ENCODE measurements around the gene ARHGAP18. TPM values are rescaled to one million over a fixed set of nuclear protein-coding genes. Genes with fewer than 3 reads are reported as not detected.

ARHGAP18 gene
- total RNA-seq, 2 donors from 2014 or later: 18.7 to 28.3 TPM

DNA sequence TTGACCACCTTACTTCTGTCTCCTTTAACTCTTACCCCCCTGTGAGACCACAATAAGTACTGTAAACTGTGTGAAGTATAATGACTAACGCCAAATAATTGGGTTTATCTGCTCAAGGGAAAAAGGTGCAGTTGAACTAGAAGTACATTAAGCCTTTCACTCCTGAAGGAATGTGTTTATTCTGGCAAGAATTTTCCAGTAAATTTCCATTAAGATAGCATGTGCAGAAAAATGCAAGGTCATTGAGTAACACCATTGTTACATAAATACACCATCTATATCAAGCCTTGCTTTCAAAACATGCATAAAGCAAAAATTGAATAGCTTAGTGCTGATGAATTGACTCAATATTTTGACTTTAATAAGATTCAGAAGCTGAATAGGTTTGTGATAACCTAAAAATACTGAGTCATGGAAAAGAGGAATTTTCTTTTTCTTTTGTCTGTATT is 65.4 kb downstream of the ARHGAP18 start:
- no peaks in the 10 kb centered on the region for H3K9me3 ChIP-seq

DNA sequence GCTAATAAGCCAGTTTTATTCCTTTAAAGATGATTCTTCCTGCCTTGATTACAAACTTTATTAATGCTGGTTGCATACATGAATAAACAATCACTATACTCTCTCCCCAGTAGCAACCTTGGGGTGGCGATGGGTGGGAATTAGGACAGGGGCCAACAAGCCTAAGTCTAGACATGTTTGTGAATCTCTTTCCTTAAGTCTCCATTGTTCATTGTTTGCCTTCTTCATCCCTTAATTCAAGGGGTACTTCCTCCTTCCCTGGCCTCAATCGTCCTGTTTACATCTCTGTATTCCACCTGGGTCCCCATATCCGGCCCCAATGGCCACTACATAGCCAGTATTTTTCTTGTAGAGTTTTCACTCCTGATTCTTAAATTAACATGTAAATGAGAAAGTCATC is 66.0 kb downstream of the ARHGAP18 start:
- no peak overlapping the region for H3K4me3 ChIP-seq
- intact Hi-C loops (cut with DNase I): no loop called here
- no peak for DNase-seq
- H3K27me3 ChIP-seq: no peaks in the 10 kb centered on the region
- H3K9ac ChIP-seq (ENCODE audit: low read depth in 2 of 2, low read length in 2 of 2): no peak overlapping the region
- no peaks in the 10 kb centered on the region for H3K9me3 ChIP-seq
- TF ChIP-seq CTCF (IDR thresholded peaks at IDR 0.05): no peak
- no peak overlapping the region for H3K27ac ChIP-seq
- no peaks in the 10 kb centered on the region for H3K4me1 ChIP-seq
- no peaks in the 10 kb centered on the region for H3K36me3 ChIP-seq

More for the DNA sequence above, 65.4 kb downstream of the ARHGAP18 start:
- H3K27ac ChIP-seq: no peak overlapping the region
- no peak for TF ChIP-seq CTCF (IDR thresholded peaks at IDR 0.05)
- H3K4me3 ChIP-seq: no peak overlapping the region
- H3K36me3 ChIP-seq: no peaks in the 10 kb centered on the region
- no peak for DNase-seq
- H3K4me1 ChIP-seq: no peaks in the 10 kb centered on the region
- no peak overlapping the region for H3K9ac ChIP-seq (ENCODE audit: low read depth in 2 of 2, low read length in 2 of 2)
- intact Hi-C loops (cut with DNase I): no loop called here
- H3K27me3 ChIP-seq: no peaks in the 10 kb centered on the region

GRCh38 chr6:129643176-129643575 is 66.8 kb downstream of the ARHGAP18 start:
- no peak for TF ChIP-seq CTCF (IDR thresholded peaks at IDR 0.05)
- H3K9ac ChIP-seq (ENCODE audit: low read depth in 2 of 2, low read length in 2 of 2): no peak overlapping the region

DNA sequence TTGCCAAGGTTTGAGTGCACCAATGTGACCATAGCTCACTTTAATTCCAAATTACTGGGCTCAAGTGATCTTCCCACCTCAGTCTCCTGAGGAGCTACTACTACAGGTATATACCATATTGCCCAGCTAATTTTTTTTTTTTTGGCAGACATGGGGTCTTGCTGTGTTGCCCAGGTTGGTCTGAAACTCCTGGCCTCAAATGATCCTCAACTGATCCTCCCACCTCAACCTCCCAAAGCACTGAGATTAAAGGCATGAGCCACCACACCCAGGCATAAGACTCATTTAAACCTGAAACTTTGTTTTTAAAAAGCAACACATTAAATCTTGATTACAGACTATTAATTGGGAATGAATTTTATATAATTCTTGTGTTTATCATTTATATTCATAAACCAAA is 67.7 kb downstream of the ARHGAP18 start:
- Histone ChIP-seq H3K36me3 (no peaks in the 10 kb centered on the region), H3K27ac (no peak overlapping the region), H3K27me3 (no peaks in the 10 kb centered on the region), H3K4me3 (no peak overlapping the region), H3K9me3 (no peaks in the 10 kb centered on the region), H3K4me1 (no peaks in the 10 kb centered on the region), H3K9ac (ENCODE audit: low read depth in 2 of 2, low read length in 2 of 2) (no peak overlapping the region)
- no peak for DNase-seq
- intact Hi-C loops (cut with DNase I): no loop called here
- no peak for TF ChIP-seq CTCF (IDR thresholded peaks at IDR 0.05)

More at GRCh38 chr6:129643176-129643575, 66.8 kb downstream of the ARHGAP18 start:
- H3K36me3 ChIP-seq: no peaks in the 10 kb centered on the region
- H3K9me3 ChIP-seq: no peaks in the 10 kb centered on the region
- no peak for DNase-seq
- no peaks in the 10 kb centered on the region for H3K4me1 ChIP-seq
- intact Hi-C loops (cut with DNase I): no loop called here
- peak overlapping the region; percentile 4 for H3K27ac ChIP-seq
- H3K27me3 ChIP-seq: no peaks in the 10 kb centered on the region
- no peak overlapping the region for H3K4me3 ChIP-seq

- no peak for DNase-seq
- TF ChIP-seq CTCF (IDR thresholded peaks at IDR 0.05): no peak
- no peaks in the 10 kb centered on the region for H3K4me1 ChIP-seq
- intact Hi-C loops (cut with DNase I): no loop called here
- no peaks in the 10 kb centered on the region for H3K36me3 ChIP-seq
- no peaks in the 10 kb centered on the region for H3K9me3 ChIP-seq
- no peak overlapping the region for H3K9ac ChIP-seq (ENCODE audit: low read depth in 2 of 2, low read length in 2 of 2)
- H3K4me3 ChIP-seq: no peak overlapping the region
- H3K27ac ChIP-seq: no peak overlapping the region
- H3K27me3 ChIP-seq: no peaks in the 10 kb centered on the region
These were observed 68.6 kb downstream of the ARHGAP18 start for GRCh38 chr6:129641344-129641743.
